Natural killer cell (primary cell): Measurements from ENCODE around the gene CA4. TPM values are rescaled to one million over a fixed set of nuclear protein-coding genes. Genes with fewer than 3 reads are reported as not detected.
"Not testable (repeated sequence)": the region's sequence is repeated elsewhere in the genome, so short reads cannot be mapped to it uniquely, and the experiment has no call there.

ENCODE experiments used
- ATAC-seq, 3 donors: fragments of 150-1000 bp in 2 of 3; fragments of 200-7000 bp in 1 of 3; cut with Tn5 transposase; 1 replicate in 1 of 3; 2 replicates in 2 of 3; pipeline ENCODE4 v1.10.0; 2021; ENCODE audit warnings: mild to moderate bottlenecking in 2 of 3, moderate library complexity in 2 of 3
- DNase-seq, 2 donors: peaks; one replicate each; pipeline versions ENCODE4 v3.0.0 to v3.0.0-alpha.2; 2013 to 2021; ENCODE audit warnings: mixed read lengths in 1 of 2
- H3K27ac ChIP-seq: one replicate; pipeline ENCODE4 v1.5.1; 2013; ENCODE audit warnings: mild to moderate bottlenecking, low read length
- H3K27me3 ChIP-seq: one replicate; pipeline ENCODE4 v1.6.1; 2013; ENCODE audit warnings: low read length; ENCODE audit not compliant: control insufficient read depth, insufficient read depth
- H3K36me3 ChIP-seq: one replicate; pipeline ENCODE4 v1.6.1; 2013; ENCODE audit warnings: low read length; ENCODE audit not compliant: control insufficient read depth, insufficient read depth
- H3K4me1 ChIP-seq: one replicate; pipeline ENCODE4 v1.6.1; 2013; ENCODE audit warnings: low read length; ENCODE audit not compliant: control insufficient read depth, insufficient read depth
- H3K4me3 ChIP-seq: one replicate; pipeline ENCODE4 v1.5.1; 2013; ENCODE audit warnings: low read length
- H3K9me3 ChIP-seq: one replicate; pipeline ENCODE4 v1.6.1; 2013; ENCODE audit warnings: low read length; ENCODE audit not compliant: control insufficient read depth, insufficient read depth
- H3K27ac Mint-ChIP-seq, 2 donors: one replicate each; pipeline ENCODE4 v1.8.0; 2022; ENCODE audit warnings: mild to moderate bottlenecking in 2 of 2, mixed read lengths in 2 of 2, moderate library complexity in 1 of 2
- H3K27me3 Mint-ChIP-seq, 2 donors: one replicate each; pipeline ENCODE4 v1.8.0; 2022; ENCODE audit warnings: low read depth in 2 of 2, mixed read lengths in 2 of 2
- H3K36me3 Mint-ChIP-seq: one replicate; pipeline ENCODE4 v1.8.0; 2022; ENCODE audit warnings: mixed read lengths
- H3K4me1 Mint-ChIP-seq, 2 donors: one replicate each; pipeline ENCODE4 v1.8.0; 2022; ENCODE audit warnings: mixed read lengths in 2 of 2
- H3K4me3 Mint-ChIP-seq: one replicate; pipeline ENCODE4 v1.8.0; 2022; ENCODE audit warnings: mild to moderate bottlenecking, moderate library complexity, mixed read lengths
- H3K9me3 Mint-ChIP-seq, 2 donors: one replicate each; pipeline ENCODE4 v1.8.0; 2022; ENCODE audit warnings: mixed read lengths in 2 of 2
- CTCF ChIP-seq: fragments of 200-600 bp; IDR thresholded peaks from one replicate; pipeline ENCODE4 v1.8.0; 2022; ENCODE audit warnings: antibody characterized with exemption
- WGBS: methylation state at CpG from one replicate; pipeline ENCODE4 v1.1.7; 2013; ENCODE audit warnings: missing lambda C conversion rate; ENCODE audit not compliant: insufficient coverage; 5-methylcytosine and 5-hydroxymethylcytosine counted together
- intact Hi-C: fragments of 100-400 bp; cut with micrococcal nuclease; formaldehyde crosslinking; loops from one replicate; pipeline ENCODE4 v1.14.2; 2022
- total RNA-seq, 4 donors: library from RNA; stranded (reverse); fragments of 120-200 nt in 1 of 4; gene quantifications; one replicate each; pipeline versions ENCODE4 v1.2.3 to v1.2.4, GENCODE V29; 2013 to 2022

Gene CA4
- total RNA-seq, 3 donors from 2014 or later (not counting 1 experiment from before 2014, with no cell fraction given) = 1.3 TPM; not detected in 2

DNA sequence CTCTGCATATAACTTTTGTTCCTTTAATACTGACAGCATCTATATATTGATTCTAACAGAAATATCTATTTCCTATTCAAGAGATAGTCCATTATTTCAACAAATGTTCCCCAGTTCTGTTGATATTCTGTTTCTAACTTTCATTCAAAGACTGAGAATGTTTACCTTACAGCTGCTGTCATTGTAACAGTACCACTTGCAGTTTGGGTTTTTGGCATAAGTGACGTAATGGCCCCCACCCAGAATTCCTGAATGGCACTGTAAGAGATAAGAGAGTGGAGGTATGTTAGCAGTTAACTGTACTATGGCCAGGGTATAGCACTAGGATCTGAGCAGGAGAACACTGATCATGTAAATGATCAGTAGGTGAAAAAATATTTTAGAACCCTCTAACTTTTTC is 30.6 kb downstream of the CA4 start:
- H3K36me3 Mint-ChIP-seq, DNase-seq, intact Hi-C loops, H3K4me1 Mint-ChIP-seq, H3K27me3 Mint-ChIP-seq, H3K4me3 Mint-ChIP-seq, H3K4me3 ChIP-seq, H3K9me3 ChIP-seq, H3K27ac Mint-ChIP-seq, H3K9me3 Mint-ChIP-seq, H3K4me1 ChIP-seq, H3K27ac ChIP-seq, ATAC-seq, H3K27me3 ChIP-seq: not testable (repeated sequence)
- 100% methylated on average over 1 of the region's 1 CpG for WGBS
- H3K36me3 ChIP-seq = peaks cover 27% of the 10 kb centered on the region

- H3K27ac Mint-ChIP-seq, H3K4me1 Mint-ChIP-seq, H3K4me3 Mint-ChIP-seq, ATAC-seq, intact Hi-C loops, H3K9me3 ChIP-seq, DNase-seq, H3K27me3 ChIP-seq, H3K27me3 Mint-ChIP-seq, H3K4me1 ChIP-seq, H3K9me3 Mint-ChIP-seq, H3K4me3 ChIP-seq, H3K36me3 Mint-ChIP-seq, H3K27ac ChIP-seq: not testable (repeated sequence)
- 93% methylated on average over 1 of the region's 1 CpG for WGBS
- peaks cover 32% of the 10 kb centered on the region for H3K36me3 ChIP-seq
These were observed 36.6 kb downstream of the CA4 start for GRCh38 chr17:60186372-60186771.

- H3K27me3 Mint-ChIP-seq, H3K4me3 ChIP-seq, H3K27ac Mint-ChIP-seq, DNase-seq, ATAC-seq, H3K36me3 Mint-ChIP-seq, intact Hi-C loops, H3K27me3 ChIP-seq, H3K4me3 Mint-ChIP-seq, H3K9me3 Mint-ChIP-seq, H3K9me3 ChIP-seq, H3K4me1 Mint-ChIP-seq, H3K4me1 ChIP-seq, H3K27ac ChIP-seq: not testable (repeated sequence)
- peaks cover 34% of the 10 kb centered on the region for H3K36me3 ChIP-seq
- 58% methylated on average over 4 of the region's 7 CpGs for WGBS
These were observed 37.3 kb downstream of the CA4 start for GRCh38 chr17:60186846-60187745.

DNA sequence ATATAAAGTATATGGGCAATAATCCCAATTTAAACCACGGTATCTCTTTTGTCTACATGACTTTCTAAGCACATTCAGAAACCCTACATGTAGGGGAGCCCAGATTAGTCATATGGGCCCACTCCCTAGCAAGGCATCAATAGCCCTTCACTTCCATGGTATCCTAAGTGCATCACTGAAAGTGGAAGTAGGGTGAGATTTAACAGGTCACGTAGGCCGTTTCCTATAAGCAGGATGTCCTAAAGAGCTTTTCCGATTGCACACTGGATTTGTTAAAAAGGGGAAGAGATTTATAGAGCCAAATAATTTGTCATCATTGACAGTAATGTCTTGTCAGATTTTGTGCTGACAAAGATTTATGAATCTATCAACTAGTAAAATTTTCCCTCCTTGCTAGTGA is 39.0 kb downstream of the CA4 start:
- no peaks in the 10 kb centered on the region for H3K36me3 Mint-ChIP-seq
- intact Hi-C loops = no loop called here

GRCh38 chr17:60190032-60190431 is 40.3 kb downstream of the CA4 start:
- DNase-seq, H3K27me3 Mint-ChIP-seq, H3K4me3 Mint-ChIP-seq, H3K27ac ChIP-seq, H3K4me1 Mint-ChIP-seq, H3K4me3 ChIP-seq, H3K27ac Mint-ChIP-seq, intact Hi-C loops, H3K4me1 ChIP-seq, H3K27me3 ChIP-seq, H3K36me3 Mint-ChIP-seq, H3K9me3 Mint-ChIP-seq, ATAC-seq, H3K9me3 ChIP-seq: not testable (repeated sequence)
- 99% methylated on average over 3 of the region's 4 CpGs for WGBS
- peaks cover 25% of the 10 kb centered on the region for H3K36me3 ChIP-seq

More for the DNA sequence above, 39.0 kb downstream of the CA4 start:
- Histone ChIP-seq H3K4me1 (no peaks in the 10 kb centered on the region), H3K9me3 (no peaks in the 10 kb centered on the region), H3K27me3 (no peaks in the 10 kb centered on the region), H3K4me3 (no peak overlapping the region), H3K27ac (no peak overlapping the region), H3K36me3 (peaks cover 28% of the 10 kb centered on the region)
- WGBS = 98% methylated on average over 4 of the region's 4 CpGs
- no peak for ATAC-seq
- Mint-ChIP-seq H3K4me3 (no peak overlapping the region), H3K27ac (no peak overlapping the region), H3K27me3 (no peaks in the 10 kb centered on the region), H3K4me1 (no peaks in the 10 kb centered on the region), H3K9me3 (no peaks in the 10 kb centered on the region)
- DNase-seq = no peak
- no peak for TF ChIP-seq CTCF

GRCh38 chr17:60193032-60193431 is 43.3 kb downstream of the CA4 start:
- H3K36me3 Mint-ChIP-seq = not testable (repeated sequence)
- 95% methylated on average over 3 of the region's 3 CpGs for WGBS
- H3K36me3 ChIP-seq = peaks cover 26% of the 10 kb centered on the region

More at GRCh38 chr17:60193032-60193431, 43.3 kb downstream of the CA4 start:
- H3K4me1 ChIP-seq, H3K9me3 ChIP-seq, ATAC-seq, H3K9me3 Mint-ChIP-seq, H3K4me3 ChIP-seq, H3K27ac ChIP-seq, H3K27me3 ChIP-seq, DNase-seq, H3K4me3 Mint-ChIP-seq, H3K4me1 Mint-ChIP-seq, H3K27me3 Mint-ChIP-seq, H3K27ac Mint-ChIP-seq, intact Hi-C loops: not testable (repeated sequence)
